ENCODE data around the gene BLID. TPM values are rescaled to one million over a fixed set of nuclear protein-coding genes. Genes with fewer than 3 reads are reported as not detected.

Gene BLID
- total RNA-seq, 1 donor from 2014 or later: not detected

- peak; percentile 69 for TF ChIP-seq CTCF (IDR thresholded peaks at IDR 0.05; ENCODE audit: insufficient read depth, low read length, poor library complexity, severe bottlenecking)
- no peak overlapping the region for H3K4me3 ChIP-seq (ENCODE audit: low read depth, low read length)
- no peak for DNase-seq (ENCODE audit: low read depth)
- no peaks in the 10 kb centered on the region for H3K27me3 ChIP-seq (ENCODE audit: control insufficient read depth, insufficient read depth, low read length)
- no peaks in the 10 kb centered on the region for H3K36me3 ChIP-seq (ENCODE audit: control insufficient read depth, insufficient read depth, low read length)
Measured at GRCh38 chr11:122108192-122108799, 7.7 kb downstream of the BLID start.

GRCh38 chr11:122107566-122107965 is 8.4 kb downstream of the BLID start:
- no peak for DNase-seq (ENCODE audit: low read depth)
- Histone ChIP-seq H3K36me3 (ENCODE audit: control insufficient read depth, insufficient read depth, low read length) (no peaks in the 10 kb centered on the region), H3K4me3 (ENCODE audit: low read depth, low read length) (no peak overlapping the region), H3K27me3 (ENCODE audit: control insufficient read depth, insufficient read depth, low read length) (no peaks in the 10 kb centered on the region)
- no peak for TF ChIP-seq CTCF (IDR thresholded peaks at IDR 0.05; ENCODE audit: insufficient read depth, low read length, poor library complexity, severe bottlenecking)

- Histone ChIP-seq H3K4me3 (ENCODE audit: low read depth, low read length) (no peak overlapping the region), H3K27me3 (ENCODE audit: control insufficient read depth, insufficient read depth, low read length) (no peaks in the 10 kb centered on the region), H3K36me3 (ENCODE audit: control insufficient read depth, insufficient read depth, low read length) (no peaks in the 10 kb centered on the region)
- no peak for TF ChIP-seq CTCF (IDR thresholded peaks at IDR 0.05; ENCODE audit: insufficient read depth, low read length, poor library complexity, severe bottlenecking)
- DNase-seq (ENCODE audit: low read depth): no peak
Measured at GRCh38 chr11:122107045-122107444, 9.0 kb downstream of the BLID start.

- H3K27me3 ChIP-seq (ENCODE audit: control insufficient read depth, insufficient read depth, low read length): no peaks in the 10 kb centered on the region
- no peak overlapping the region for H3K4me3 ChIP-seq (ENCODE audit: low read depth, low read length)
- H3K36me3 ChIP-seq (ENCODE audit: control insufficient read depth, insufficient read depth, low read length): no peaks in the 10 kb centered on the region
- DNase-seq (ENCODE audit: low read depth): no peak
- no peak for TF ChIP-seq CTCF (IDR thresholded peaks at IDR 0.05; ENCODE audit: insufficient read depth, low read length, poor library complexity, severe bottlenecking)
Measured at GRCh38 chr11:122105044-122105758, 10.8 kb downstream of the BLID start.

GRCh38 chr11:122104341-122104740 is 11.7 kb downstream of the BLID start:
- H3K27me3 ChIP-seq (ENCODE audit: control insufficient read depth, insufficient read depth, low read length): no peaks in the 10 kb centered on the region
- H3K4me3 ChIP-seq (ENCODE audit: low read depth, low read length): no peak overlapping the region
- DNase-seq (ENCODE audit: low read depth): no peak
- H3K36me3 ChIP-seq (ENCODE audit: control insufficient read depth, insufficient read depth, low read length): no peaks in the 10 kb centered on the region
- TF ChIP-seq CTCF (IDR thresholded peaks at IDR 0.05; ENCODE audit: insufficient read depth, low read length, poor library complexity, severe bottlenecking): no peak

All from kidney epithelial cell (primary cell).